Measurements from ENCODE around the gene KRTAP4-1. TPM values are rescaled to one million over a fixed set of nuclear protein-coding genes. Genes with fewer than 3 reads are reported as not detected.

Gene KRTAP4-1
- total and polyA plus RNA-seq, 2 donors (not counting 3 experiments of a cell fraction or from before 2014, with no cell fraction given), result not detected

GRCh38 chr17:41144846-41145245 lies 39.9 kb downstream of the KRTAP4-1 start:
- BruUV-seq (replicated peaks), result no TSS peak
- intact Hi-C loops (cut with micrococcal nuclease), result no loop called here
- ChIA-PET POLR2A (no interaction called here), CTCF (no interaction called here)
- Histone ChIP-seq H2AFZ (ENCODE audit: low read depth, low read length) (no peak overlapping the region), H3K79me2 (ENCODE audit: control insufficient read depth, insufficient read depth, low read length) (no peaks in the 10 kb centered on the region), H3K9me3 (replicated peaks; ENCODE audit: control insufficient read depth, insufficient read depth, low read length) (no peaks in the 10 kb centered on the region), H3K4me2 (ENCODE audit: insufficient read depth, low read length) (no peak overlapping the region), H3K9me1 (replicated peaks; ENCODE audit: control insufficient read depth, extremely low read depth, insufficient read depth, low read length) (no peaks in the 10 kb centered on the region), H3K27ac (ENCODE audit: insufficient read depth, low read depth, low read length) (no peak overlapping the region), H3K27me3 (ENCODE audit: control insufficient read depth in 2 of 2, insufficient read depth in 2 of 2, low read length in 2 of 2) (no peaks in the 10 kb centered on the region), H3K4me3 (replicated peaks in 1 of 3; ENCODE audit: insufficient read depth in 1 of 3, low read depth in 1 of 3, low read length in 3 of 3) (no peak overlapping the region), H3K4me1 (ENCODE audit: control insufficient read depth, extremely low read depth, insufficient read depth, low read length) (no peaks in the 10 kb centered on the region), H3K36me3 (ENCODE audit: control insufficient read depth in 2 of 2, extremely low read depth in 1 of 2, insufficient read depth in 2 of 2, low read length in 2 of 2) (no peaks in the 10 kb centered on the region), H4K20me1 (replicated peaks; ENCODE audit: control insufficient read depth, extremely low read depth, insufficient read depth, low read length) (no peaks in the 10 kb centered on the region), H3K9ac (replicated peaks; ENCODE audit: extremely low read depth, insufficient read depth, low read length) (no peak overlapping the region)
- dilution Hi-C loops (cut with MboI; ENCODE audit: extremely low pct_ligation_motif_present, low sequenced_read_pairs), result no loop called here
- DNase-seq (ENCODE audit: low read depth, low spot score) (no peak), FAIRE-seq (no peak)
- TF ChIP-seq CTCF (IDR thresholded peaks at IDR 0.05; ENCODE audit: extremely low read depth in 1 of 2, insufficient read depth in 1 of 2, low read depth in 1 of 2, low read length in 2 of 2), result no peak
- TF ChIP-seq MYC (IDR thresholded peaks at IDR 0.05; ENCODE audit: low read depth, low read length), result no peak
- no peak for TF ChIP-seq POLR2AphosphoS5 (IDR thresholded peaks at IDR 0.05; ENCODE audit: insufficient read depth, low read depth, low read length)
- no peak for TF ChIP-seq MAX (IDR thresholded peaks at IDR 0.05; ENCODE audit: insufficient read depth, insufficient read length)
- no peak for TF ChIP-seq EZH2 (IDR thresholded peaks at IDR 0.05; ENCODE audit: borderline replicate concordance, low read depth, low read length, severe bottlenecking)
- no peak for TF ChIP-seq POLR2A (IDR thresholded peaks at IDR 0.05; ENCODE audit: low read depth, low read length)
- no peak for TF ChIP-seq GATA2 (IDR thresholded peaks at IDR 0.05; ENCODE audit: insufficient read depth, insufficient read length, low read depth, low read length)
- TF ChIP-seq JUN (IDR thresholded peaks at IDR 0.05; ENCODE audit: borderline replicate concordance, insufficient read depth, insufficient read length, low read depth), result no peak
- no peak for TF ChIP-seq FOS (IDR thresholded peaks at IDR 0.05; ENCODE audit: borderline replicate concordance, insufficient read depth, low read length)
